SH-SY5Y (cell line): ENCODE results near the gene GRB10.

Experiments
- GATA2 ChIP-seq: IDR thresholded peaks from 2 replicates; pipeline ENCODE4 v1.6.1; 2011; ENCODE audit warnings: mild to moderate bottlenecking, low read depth, low read length
- GATA3 ChIP-seq: IDR thresholded peaks from 2 replicates; pipeline ENCODE4 v1.6.1; 2011; ENCODE audit warnings: low read depth, mild to moderate bottlenecking, low read length, moderate library complexity

DNA sequence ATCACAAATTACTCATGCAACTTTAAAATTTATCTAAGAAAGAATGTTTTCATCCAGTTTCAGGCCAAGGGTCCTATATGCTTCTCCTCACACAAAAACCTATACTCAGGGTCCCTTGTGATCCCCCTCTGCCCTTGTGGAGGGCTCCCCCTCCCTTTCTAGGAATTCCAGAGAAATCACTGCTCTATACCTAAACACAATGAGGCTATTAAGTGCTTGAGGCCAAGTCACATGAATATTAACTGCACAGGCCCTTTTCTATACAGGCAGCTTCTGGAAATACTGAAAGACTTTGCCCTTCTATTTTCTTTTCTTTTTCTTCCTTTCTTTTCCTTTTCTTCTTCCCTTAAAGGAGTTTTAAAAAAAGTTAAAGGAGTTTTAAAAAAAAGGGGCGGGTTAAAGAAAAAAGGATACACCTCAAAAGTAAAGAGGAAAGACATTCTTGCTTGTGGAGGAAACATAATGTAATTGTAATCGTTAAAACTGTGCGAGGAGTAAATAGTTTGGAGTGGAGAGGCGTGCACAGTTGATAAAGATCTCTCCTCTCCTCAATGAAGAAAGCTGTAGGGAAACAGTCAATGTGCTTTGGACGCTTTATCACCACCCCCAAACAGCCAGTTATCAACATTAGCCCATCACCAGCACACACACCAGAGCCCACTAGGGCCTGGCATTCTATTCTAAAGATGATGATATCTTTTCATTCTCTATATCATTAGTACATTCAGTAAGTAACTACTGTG, 16.4 kb downstream of the GRB10 start:
- TF ChIP-seq GATA2, result peak; percentile 40; the same call in 1 of the 2 replicates
- no peak for TF ChIP-seq GATA3
